Measurements from ENCODE around the gene BRD1.
A peak's percentile ranks its signal among the peaks of the same experiment; 100 is the strongest.
"Not testable (repeated sequence)": the region's sequence is repeated elsewhere in the genome, so short reads cannot be mapped to it uniquely, and the experiment has no call there.

BRD1 gene

GRCh38 chr22:49856343-49856742 lies 28.7 kb upstream of the BRD1 start:
- no peak for TF ChIP-seq CTCF (IDR thresholded peaks at IDR 0.05)
- no peaks in the 10 kb centered on the region for H3K9me3 ChIP-seq
- H3K27me3 ChIP-seq = no peaks in the 10 kb centered on the region
- DNase-seq = peak in 1 of 2 donors; percentile 60
- no peak overlapping the region for H3K27ac ChIP-seq
- no peaks in the 10 kb centered on the region for H3K36me3 ChIP-seq
- peaks cover 0 to 27% (median 22%) of the 10 kb centered on the region in 4 donors for H3K4me1 ChIP-seq
- intact Hi-C loops (cut with DNase I; ENCODE audit: low total_unique reads) = loop anchor here (5.0 kb wide), 1 partner anchor 326 kb away; no protein-coding TSS in a partner anchor
- H3K4me3 ChIP-seq = no peak overlapping the region

- intact Hi-C loops (cut with DNase I; ENCODE audit: low total_unique reads) = loop anchor here (5.0 kb wide), 1 partner anchor 327 kb away; no protein-coding TSS in a partner anchor
- Histone ChIP-seq H3K27ac (peak overlapping the region in 1 of 2 donors; percentile 56), H3K9me3 (no peaks in the 10 kb centered on the region), H3K36me3 (no peaks in the 10 kb centered on the region), H3K4me3 (no peak overlapping the region), H3K27me3 (peaks cover 0 to 4% of the 10 kb centered on the region in 2 donors), H3K4me1 (peaks cover 0 to 27% (median 22%) of the 10 kb centered on the region in 4 donors)
- no peak for DNase-seq
- no peak for TF ChIP-seq CTCF (IDR thresholded peaks at IDR 0.05)
Measured at GRCh38 chr22:49855251-49855911, 27.7 kb upstream of the BRD1 start.

GRCh38 chr22:49853981-49854831 lies 26.5 kb upstream of the BRD1 start:
- H3K4me3 ChIP-seq = peak overlapping the region; percentile 59 to 89
- no peaks in the 10 kb centered on the region for H3K36me3 ChIP-seq
- peaks cover 0 to 16% of the 10 kb centered on the region in 2 donors for H3K27me3 ChIP-seq
- H3K4me1 ChIP-seq = peaks cover 0 to 37% (median 30%) of the 10 kb centered on the region in 4 donors
- intact Hi-C loops (cut with DNase I; ENCODE audit: low total_unique reads) = loop anchor here (5.0 kb wide), 1 partner anchor 63 kb away; the partner anchor contains the start of genes ALG12 and CRELD2
- no peaks in the 10 kb centered on the region for H3K9me3 ChIP-seq
- H3K27ac ChIP-seq = peak overlapping the region; percentile 56 to 69
- no peak for TF ChIP-seq CTCF (IDR thresholded peaks at IDR 0.05)
- no peak for DNase-seq

GRCh38 chr22:49852898-49853894 lies 25.5 kb upstream of the BRD1 start, which contains the start of gene ZBED4:
ZBED4 (plus strand) TSS chr22:49853844; CDS start chr22:49883663, 29,819 bp downstream.
- H3K4me1 ChIP-seq = peaks cover 0 to 47% (median 40%) of the 10 kb centered on the region in 4 donors
- H3K27ac ChIP-seq = peak within 1 kb of the TSS; percentile 96 to 97
- intact Hi-C loops (cut with DNase I; ENCODE audit: low total_unique reads) = loop anchor here (5.0 kb wide), 1 partner anchor 64 kb away; the partner anchor contains the start of genes ALG12 and CRELD2
- no peaks in the 10 kb centered on the region for H3K36me3 ChIP-seq
- H3K27me3 ChIP-seq = peaks cover 0 to 26% of the 10 kb centered on the region in 2 donors
- no peak for TF ChIP-seq CTCF (IDR thresholded peaks at IDR 0.05)
- DNase-seq = peak; percentile 94 to 99
- peak within 1 kb of the TSS; percentile 87 to 89 for H3K4me3 ChIP-seq
- H3K9me3 ChIP-seq = no peaks in the 10 kb centered on the region

- H3K36me3 ChIP-seq, H3K9me3 ChIP-seq, DNase-seq: not testable (repeated sequence)
- peaks cover 0 to 50% (median 42%) of the 10 kb centered on the region in 4 donors for H3K4me1 ChIP-seq
- intact Hi-C loops (cut with DNase I; ENCODE audit: low total_unique reads) = loop anchor here (5.0 kb wide), 1 partner anchor 65 kb away; the partner anchor contains the start of genes ALG12 and CRELD2
- peaks cover 0 to 33% of the 10 kb centered on the region in 2 donors for H3K27me3 ChIP-seq
- H3K27ac ChIP-seq = peak overlapping the region; percentile 96 to 97
- H3K4me3 ChIP-seq = peak overlapping the region; percentile 87 to 89
Measured at GRCh38 chr22:49852568-49852897, 24.9 kb upstream of the BRD1 start.
